OCI-LY3 (cell line): ENCODE measurements around the gene GINS2.

Source experiments
- H2AFZ ChIP-seq: fragments of 200-600, 300-600 bp; shearing (Covaris generic); 2 replicates; pipeline ENCODE4 v1.6.0; 2014; ENCODE audit warnings: antibody characterized with exemption, low read depth, low read length
- H3K27ac ChIP-seq: fragments of 200-600, 300-600 bp; sonication (generic); 2 replicates; pipeline ENCODE4 v1.5.1; 2014; ENCODE audit warnings: mild to moderate bottlenecking, low read length, moderate library complexity, mixed read lengths
- H3K27me3 ChIP-seq: fragments of 200-600, 300-600 bp; sonication (generic); 2 replicates; pipeline ENCODE4 v1.6.1; 2014; ENCODE audit warnings: low read depth, low read length, mixed read lengths
- H3K36me3 ChIP-seq: fragments of 200-600, 300-600 bp; sonication (generic); replicated peaks from 2 replicates; pipeline ENCODE3; 2014; ENCODE audit warnings: low read depth, low read length, mixed read lengths
- H3K4me1 ChIP-seq: fragments of 300-600, 200-600 bp; sonication (generic); 2 replicates; pipeline ENCODE4 v1.6.1; 2014; ENCODE audit warnings: low read length, mixed read lengths
- H3K4me2 ChIP-seq: fragments of 200-600, 300-600 bp; sonication (generic); 2 replicates; pipeline ENCODE4 v1.6.1; 2014; ENCODE audit warnings: low read length, mixed read lengths
- H3K4me3 ChIP-seq: fragments of 300-600, 200-600 bp; sonication (generic); 2 replicates; pipeline ENCODE4 v1.5.1; 2014; ENCODE audit warnings: antibody characterized with exemption, mild to moderate bottlenecking, low read length, moderate library complexity
- H3K79me2 ChIP-seq: fragments of 300-600, 200-600 bp; shearing (Covaris generic); 2 replicates; pipeline ENCODE4 v1.6.1; 2014; ENCODE audit warnings: mild to moderate bottlenecking, low read length, mixed read lengths
- H3K9ac ChIP-seq: fragments of 300-600, 200-600 bp; shearing (Covaris generic); 2 replicates; pipeline ENCODE4 v1.6.0; 2014; ENCODE audit warnings: mild to moderate bottlenecking, low read length, moderate library complexity
- H3K9me3 ChIP-seq: fragments of 200-600, 300-600 bp; shearing (Covaris generic); 2 replicates; pipeline ENCODE4 v1.6.1; 2014; ENCODE audit warnings: low read length, mixed read lengths; ENCODE audit not compliant: insufficient read depth
- H4K20me1 ChIP-seq: fragments of 200-600, 300-600 bp; sonication (generic); 2 replicates; pipeline ENCODE4 v1.6.1; 2016; ENCODE audit warnings: low read length, mixed read lengths; ENCODE audit not compliant: insufficient read depth
- CTCF ChIP-seq: fragments of 200-600, 300-600 bp; sonication (generic); IDR thresholded peaks from 2 replicates; pipeline ENCODE4 v1.5.1; 2014; ENCODE audit warnings: antibody characterized with exemption, low read length, low read depth
- EZH2phosphoT487 ChIP-seq: fragments of 200-600 bp; shearing (Covaris generic); IDR thresholded peaks from 2 replicates; pipeline ENCODE4 v1.6.1; 2018; ENCODE audit warnings: antibody characterized with exemption, mixed run types, low read depth

GINS2 gene

GRCh38 chr16:85643631-85644030 lies 45.1 kb downstream of the GINS2 start:
- peaks cover 92% of the 10 kb centered on the region for H4K20me1 ChIP-seq
- H2AFZ ChIP-seq, result no peak overlapping the region
- H3K79me2 ChIP-seq, result no peaks in the 10 kb centered on the region
- no peak overlapping the region for H3K4me2 ChIP-seq
- H3K4me3 ChIP-seq, result no peak overlapping the region
- no peak overlapping the region for H3K9ac ChIP-seq
- no peaks in the 10 kb centered on the region for H3K36me3 ChIP-seq
- H3K27me3 ChIP-seq, result no peaks in the 10 kb centered on the region
- H3K9me3 ChIP-seq, result no peaks in the 10 kb centered on the region
- peaks cover 3% of the 10 kb centered on the region for H3K4me1 ChIP-seq
- no peak for TF ChIP-seq CTCF
- TF ChIP-seq EZH2phosphoT487, result no peak
- H3K27ac ChIP-seq, result no peak overlapping the region

- Histone ChIP-seq H3K4me3 (no peak overlapping the region), H3K9me3 (no peaks in the 10 kb centered on the region), H3K27me3 (no peaks in the 10 kb centered on the region), H3K4me2 (no peak overlapping the region), H3K36me3 (no peaks in the 10 kb centered on the region), H3K9ac (no peak overlapping the region), H3K4me1 (no peaks in the 10 kb centered on the region), H4K20me1 (peaks cover 90% of the 10 kb centered on the region), H2AFZ (no peak overlapping the region), H3K79me2 (no peaks in the 10 kb centered on the region; the same call in 1 of the 2 replicates), H3K27ac (no peak overlapping the region)
- TF ChIP-seq CTCF, result no peak
- no peak for TF ChIP-seq EZH2phosphoT487
Measured at GRCh38 chr16:85642762-85643358, 45.9 kb downstream of the GINS2 start.

GRCh38 chr16:85641776-85642176 lies 47.0 kb downstream of the GINS2 start:
- Histone ChIP-seq H3K4me2 (no peak overlapping the region), H2AFZ (no peak overlapping the region), H3K4me1 (no peaks in the 10 kb centered on the region), H4K20me1 (peaks cover 92% of the 10 kb centered on the region), H3K79me2 (no peaks in the 10 kb centered on the region; the same call in 1 of the 2 replicates), H3K4me3 (no peak overlapping the region), H3K27ac (no peak overlapping the region), H3K36me3 (no peaks in the 10 kb centered on the region), H3K27me3 (no peaks in the 10 kb centered on the region), H3K9ac (no peak overlapping the region), H3K9me3 (no peaks in the 10 kb centered on the region)
- TF ChIP-seq CTCF (no peak), EZH2phosphoT487 (no peak)

GRCh38 chr16:85641305-85641704 lies 47.4 kb downstream of the GINS2 start:
- H3K4me2 ChIP-seq, result no peak overlapping the region
- no peaks in the 10 kb centered on the region for H3K27me3 ChIP-seq
- no peak overlapping the region for H2AFZ ChIP-seq
- no peaks in the 10 kb centered on the region for H3K9me3 ChIP-seq
- no peak overlapping the region for H3K4me3 ChIP-seq
- no peak overlapping the region for H3K27ac ChIP-seq
- H3K9ac ChIP-seq, result no peak overlapping the region
- H3K79me2 ChIP-seq, result no peaks in the 10 kb centered on the region; the same call in 1 of the 2 replicates
- no peak for TF ChIP-seq CTCF
- no peak for TF ChIP-seq EZH2phosphoT487
- no peaks in the 10 kb centered on the region for H3K36me3 ChIP-seq
- H3K4me1 ChIP-seq, result no peaks in the 10 kb centered on the region
- peaks cover 92% of the 10 kb centered on the region for H4K20me1 ChIP-seq
